B cell (primary cell): ENCODE measurements around the gene SYT2. TPM values are rescaled to one million over a fixed set of nuclear protein-coding genes. Genes with fewer than 3 reads are reported as not detected.

Experiments used
- ATAC-seq: fragments of 200-7000 bp; cut with Tn5 transposase; one replicate; pipeline ENCODE4 v1.10.0; 2021; ENCODE audit warnings: low read depth, mild to moderate bottlenecking, moderate number of reproducible peaks, moderate library complexity
- CTCF ChIA-PET: fragments of 350-600 bp; sonication (Branson Sonifier 250); formaldehyde crosslinking; loops from one replicate; lab custom pipeline; 2021; ENCODE audit warnings: antibody characterized with exemption, inconsistent platforms; lab: Charles Lee
- POLR2A ChIA-PET: fragments of 350-600 bp; sonication (Branson Sonifier 250); formaldehyde crosslinking; loops from one replicate; lab custom pipeline; 2021; ENCODE audit warnings: antibody characterized with exemption; lab: Charles Lee
- DNase-seq: peaks from one replicate; pipeline ENCODE4 v3.0.0; 2013
- H2AFZ ChIP-seq: 2 replicates; pipeline ENCODE4 v1.6.1; 2012; ENCODE audit warnings: mild to moderate bottlenecking, low read depth, low read length; ENCODE audit not compliant: insufficient read depth, poor library complexity, severe bottlenecking
- H3K27ac ChIP-seq, 2 donors: 1 replicate in 1 of 2; 2 replicates in 1 of 2; pipeline ENCODE4 v1.5.1; 2012 to 2013; ENCODE audit warnings: low read length in 2 of 2, mild to moderate bottlenecking in 2 of 2, moderate library complexity in 1 of 2
- H3K27me3 ChIP-seq, 4 experiments: fragments of 200-600 bp in 1 of 4; sonication (generic) in 1 of 4; replicated peaks in 1 of 4; 1 replicate in 2 of 4; 2 replicates in 2 of 4; pipeline versions ENCODE4 v1.6.1 to v1.7.0; 2013 to 2016; ENCODE audit warnings: low read length in 3 of 4, mild to moderate bottlenecking in 2 of 4, mixed read lengths in 1 of 4, moderate library complexity in 1 of 4; ENCODE audit not compliant: insufficient read depth in 4 of 4, control insufficient read depth in 3 of 4; ENCODE audit errors: control extremely low read depth in 1 of 4
- H3K36me3 ChIP-seq, 2 experiments: replicated peaks in 1 of 2; 1 replicate in 1 of 2; 2 replicates in 1 of 2; pipeline versions ENCODE4 v1.6.1 to v1.7.1; 2013; ENCODE audit warnings: low read length in 1 of 2; ENCODE audit not compliant: insufficient read depth in 2 of 2, control insufficient read depth in 1 of 2; ENCODE audit errors: control extremely low read depth in 1 of 2, extremely low read depth in 1 of 2
- H3K4me1 ChIP-seq, 2 donors: fragments of 200-600 bp in 1 of 2; sonication (generic) in 1 of 2; 1 replicate in 1 of 2; 2 replicates in 1 of 2; pipeline versions ENCODE4 v1.5.1 to v1.6.1; 2013 to 2017; ENCODE audit warnings: low read length in 2 of 2; ENCODE audit not compliant: control insufficient read depth in 2 of 2, insufficient read depth in 2 of 2
- H3K4me2 ChIP-seq: replicated peaks from 2 replicates; pipeline ENCODE3; 2012; ENCODE audit warnings: mild to moderate bottlenecking, low read depth, low read length; ENCODE audit not compliant: poor library complexity, severe bottlenecking
- H3K4me3 ChIP-seq, 5 experiments: fragments of 200-600 bp in 1 of 5; sonication (generic) in 1 of 5; 1 replicate in 3 of 5; 2 replicates in 2 of 5; pipeline versions ENCODE4 v1.5.1 to v1.7.0; 2011 to 2016; ENCODE audit warnings: low read length in 4 of 5, mild to moderate bottlenecking in 4 of 5, low read depth in 2 of 5, control low read depth in 1 of 5, moderate library complexity in 1 of 5; ENCODE audit not compliant: insufficient read depth in 1 of 5; ENCODE audit errors: control extremely low read depth in 1 of 5, extremely low read depth in 1 of 5
- H3K79me2 ChIP-seq: fragments of 200-600 bp; sonication (generic); one replicate; pipeline ENCODE4 v1.6.0; 2016; ENCODE audit warnings: low read length; ENCODE audit not compliant: control insufficient read depth, insufficient read depth
- H3K9ac ChIP-seq: fragments of 200-600 bp; sonication (generic); 2 replicates; pipeline ENCODE4 v1.6.1; 2017; ENCODE audit warnings: mild to moderate bottlenecking, low read length, moderate library complexity
- H3K9me3 ChIP-seq, 3 donors: one replicate each; pipeline versions ENCODE4 v1.6.1 to v1.7.1; 2013; ENCODE audit warnings: low read length in 2 of 3; ENCODE audit not compliant: control insufficient read depth in 2 of 3, insufficient read depth in 1 of 3; ENCODE audit errors: control extremely low read depth in 1 of 3
- H4K20me1 ChIP-seq: 2 replicates; pipeline ENCODE4 v1.6.0; 2012; ENCODE audit warnings: mild to moderate bottlenecking, low read length; ENCODE audit not compliant: insufficient read depth, control insufficient read depth, poor library complexity, severe bottlenecking
- H3K27ac Mint-ChIP-seq: one replicate; pipeline ENCODE4 v1.8.0; 2021; ENCODE audit warnings: mixed read lengths
- H3K27me3 Mint-ChIP-seq: one replicate; pipeline ENCODE4 v1.8.0; 2021; ENCODE audit warnings: mixed read lengths
- H3K4me1 Mint-ChIP-seq: one replicate; pipeline ENCODE4 v1.8.0; 2021; ENCODE audit warnings: mixed read lengths
- H3K4me3 Mint-ChIP-seq: one replicate; pipeline ENCODE4 v1.8.0; 2021; ENCODE audit warnings: mixed read lengths
- H3K9me3 Mint-ChIP-seq: one replicate; pipeline ENCODE4 v1.8.0; 2022; ENCODE audit warnings: mixed read lengths; ENCODE audit not compliant: insufficient read depth
- CTCF ChIP-seq: fragments of 200-600 bp; IDR thresholded peaks from one replicate; pipeline ENCODE4 v1.8.0; 2022; ENCODE audit warnings: antibody characterized with exemption, mild to moderate bottlenecking
- EZH2 ChIP-seq: IDR thresholded peaks from 2 replicates; pipeline ENCODE4 v1.6.1; 2012; ENCODE audit warnings: borderline replicate concordance, low read depth, mild to moderate bottlenecking, moderate library complexity, low read length; ENCODE audit not compliant: insufficient read depth, poor library complexity, severe bottlenecking
- WGBS: methylation state at CpG from one replicate; pipeline ENCODE4 v1.1.5; 2013; ENCODE audit warnings: missing lambda C conversion rate; ENCODE audit not compliant: insufficient coverage; 5-methylcytosine and 5-hydroxymethylcytosine counted together
- intact Hi-C: fragments of 100-400 bp; cut with micrococcal nuclease; formaldehyde crosslinking; loops from one replicate; pipeline ENCODE4 v1.10.0; 2022
- polyA plus RNA-seq: library from polyadenylated mRNA; depleted of rRNA; stranded (reverse); fragments of >200 nt; gene quantifications from 2 replicates; pipeline ENCODE4 v1.2.3, GENCODE V29; 2012
- total RNA-seq, 2 donors: library from RNA; stranded (reverse); fragments of 120-200 nt in 1 of 2; gene quantifications; 1 replicate in 1 of 2; 2 replicates in 1 of 2; pipeline versions ENCODE4 v1.2.3 to v1.2.4, GENCODE V29; 2013 to 2022

Gene SYT2
- total and polyA plus RNA-seq, 2 donors (not counting 1 experiment from before 2014, with no cell fraction given), result not detected

DNA sequence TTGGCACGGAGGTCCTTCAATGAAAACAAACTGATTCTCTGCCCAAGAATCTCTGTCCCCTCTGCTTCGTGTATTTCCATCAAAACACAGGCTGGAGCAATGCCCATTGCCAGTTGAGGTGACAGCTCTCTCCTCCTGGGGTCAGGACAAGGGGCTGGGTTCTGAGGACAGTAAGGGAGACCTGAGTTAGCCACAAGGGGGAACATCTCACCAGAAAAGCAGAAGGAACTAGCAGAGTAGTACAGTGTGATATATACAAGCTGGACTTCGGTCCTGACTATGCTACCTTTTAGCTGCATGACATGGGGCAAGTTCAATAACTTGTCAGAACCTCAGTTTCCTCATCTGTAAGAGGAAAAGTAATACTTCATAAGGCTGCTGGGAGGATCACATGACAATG is 50.3 kb downstream of the SYT2 start:
- Mint-ChIP-seq H3K27me3 (peaks cover 75% of the 10 kb centered on the region), H3K27ac (no peak overlapping the region), H3K9me3 (no peaks in the 10 kb centered on the region), H3K4me1 (no peaks in the 10 kb centered on the region), H3K4me3 (no peak overlapping the region)
- 69% methylated on average over 2 of the region's 3 CpGs for WGBS
- no peaks in the 10 kb centered on the region for H3K9me3 ChIP-seq
- no peak overlapping the region for H3K4me2 ChIP-seq
- H4K20me1 ChIP-seq, result no peaks in the 10 kb centered on the region
- ATAC-seq (no peak), DNase-seq (no peak)
- CTCF ChIA-PET, result interaction anchor here (0.7 to 1.7 kb wide), 7 partner anchors 23 to 339 kb away, joined by 3 to 7 read pairs (median 3); no protein-coding TSS in a partner anchor
- POLR2A ChIA-PET, result no interaction called here
- H2AFZ ChIP-seq, result no peak overlapping the region
- H3K79me2 ChIP-seq, result no peaks in the 10 kb centered on the region
- H3K27ac ChIP-seq, result no peak overlapping the region
- no peak overlapping the region for H3K9ac ChIP-seq
- no peaks in the 10 kb centered on the region for H3K36me3 ChIP-seq
- TF ChIP-seq CTCF, result no peak
- no peak for TF ChIP-seq EZH2
- H3K27me3 ChIP-seq, result peaks cover 0 to 57% (median 14%) of the 10 kb centered on the region in 4 experiments
- no peaks in the 10 kb centered on the region for H3K4me1 ChIP-seq
- H3K4me3 ChIP-seq, result no peak overlapping the region
- intact Hi-C loops, result no loop called here

DNA sequence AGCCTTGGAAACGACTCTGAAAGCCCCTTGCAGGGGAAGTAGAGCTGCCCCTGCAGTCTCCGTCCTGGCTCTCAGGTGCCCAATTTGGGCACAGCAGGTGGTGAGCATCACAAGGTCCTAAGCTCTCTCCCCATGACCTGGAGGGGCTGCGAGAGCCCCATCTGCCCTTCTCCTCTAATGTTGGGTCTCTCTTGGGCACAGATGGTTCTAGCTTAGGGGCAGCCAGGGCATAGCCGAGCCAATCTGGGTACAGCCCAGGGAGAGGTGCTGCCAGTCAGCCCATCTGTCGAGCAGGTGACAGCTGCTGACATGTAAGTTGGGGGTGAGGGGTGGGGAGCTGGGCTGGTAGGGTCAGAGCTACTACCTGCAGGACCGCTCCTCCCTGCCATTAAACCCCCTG is 50.7 kb downstream of the SYT2 start:
- intact Hi-C loops, result no loop called here
- no peak overlapping the region for H3K27ac Mint-ChIP-seq
- peaks cover 76% of the 10 kb centered on the region for H3K27me3 Mint-ChIP-seq
- no peaks in the 10 kb centered on the region for H3K4me1 ChIP-seq
- ATAC-seq (no peak), DNase-seq (no peak)
- peaks cover 0 to 58% (median 14%) of the 10 kb centered on the region in 4 experiments for H3K27me3 ChIP-seq
- TF ChIP-seq CTCF (no peak), EZH2 (no peak)
- no peak overlapping the region for H2AFZ ChIP-seq
- WGBS, result 60% methylated on average over 6 of the region's 6 CpGs
- no peaks in the 10 kb centered on the region for H3K4me1 Mint-ChIP-seq
- no peaks in the 10 kb centered on the region for H3K9me3 ChIP-seq
- no peaks in the 10 kb centered on the region for H3K9me3 Mint-ChIP-seq
- H3K27ac ChIP-seq, result no peak overlapping the region
- no peaks in the 10 kb centered on the region for H3K79me2 ChIP-seq
- ChIA-PET CTCF (interaction anchor here (0.7 to 1.7 kb wide), 8 partner anchors 23 to 339 kb away, joined by 3 to 7 read pairs (median 3); no protein-coding TSS in a partner anchor), POLR2A (interaction anchor here (0.6 kb wide), 1 partner anchor 664 kb away, joined by 3 read pairs; no protein-coding TSS in a partner anchor)
- no peaks in the 10 kb centered on the region for H4K20me1 ChIP-seq
- no peak overlapping the region for H3K4me3 Mint-ChIP-seq
- H3K9ac ChIP-seq, result no peak overlapping the region
- H3K4me2 ChIP-seq, result no peak overlapping the region
- no peak overlapping the region for H3K4me3 ChIP-seq
- no peaks in the 10 kb centered on the region for H3K36me3 ChIP-seq
